Activated T-cell treated with anti-CD3 and anti-CD28 coated beads, Interleukin-2, amount 50 U/mL, for 24 hours (primary cell): ENCODE measurements around the gene CTIF.

Experiments
- DNase-seq: peaks from one replicate; pipeline ENCODE4 v3.0.0-alpha.2; 2020
- H3K27ac Mint-ChIP-seq: 2 replicates; pipeline ENCODE4 v1.8.0; 2020; ENCODE audit warnings: mild to moderate bottlenecking, mixed read lengths
- H3K27me3 Mint-ChIP-seq: 2 replicates; pipeline ENCODE4 v1.8.0; 2020; ENCODE audit warnings: mixed read lengths
- H3K36me3 Mint-ChIP-seq: 2 replicates; pipeline ENCODE4 v1.8.0; 2020; ENCODE audit warnings: low read depth, mixed read lengths
- H3K4me1 Mint-ChIP-seq: 2 replicates; pipeline ENCODE4 v1.8.0; 2020; ENCODE audit warnings: low read depth, mixed read lengths
- H3K4me3 Mint-ChIP-seq: 2 replicates; pipeline ENCODE4 v1.8.0; 2020; ENCODE audit warnings: mild to moderate bottlenecking, moderate library complexity, mixed read lengths
- H3K9me3 Mint-ChIP-seq: 2 replicates; pipeline ENCODE4 v1.8.0; 2020; ENCODE audit warnings: mixed read lengths

Gene CTIF

GRCh38 chr18:48740068-48740440 lies 201.2 kb downstream of the CTIF start:
- H3K4me3 Mint-ChIP-seq: no peak overlapping the region
- no peaks in the 10 kb centered on the region for H3K9me3 Mint-ChIP-seq
- peaks cover 2% of the 10 kb centered on the region for H3K4me1 Mint-ChIP-seq
- no peak overlapping the region for H3K27ac Mint-ChIP-seq
- H3K36me3 Mint-ChIP-seq: no peaks in the 10 kb centered on the region
- DNase-seq: no peak
- H3K27me3 Mint-ChIP-seq: no peaks in the 10 kb centered on the region

GRCh38 chr18:48740851-48741485 lies 202.1 kb downstream of the CTIF start:
- H3K4me1 Mint-ChIP-seq: no peaks in the 10 kb centered on the region
- no peak overlapping the region for H3K4me3 Mint-ChIP-seq
- DNase-seq: no peak
- H3K36me3 Mint-ChIP-seq: no peaks in the 10 kb centered on the region
- no peaks in the 10 kb centered on the region for H3K9me3 Mint-ChIP-seq
- no peak overlapping the region for H3K27ac Mint-ChIP-seq
- H3K27me3 Mint-ChIP-seq: no peaks in the 10 kb centered on the region

DNA sequence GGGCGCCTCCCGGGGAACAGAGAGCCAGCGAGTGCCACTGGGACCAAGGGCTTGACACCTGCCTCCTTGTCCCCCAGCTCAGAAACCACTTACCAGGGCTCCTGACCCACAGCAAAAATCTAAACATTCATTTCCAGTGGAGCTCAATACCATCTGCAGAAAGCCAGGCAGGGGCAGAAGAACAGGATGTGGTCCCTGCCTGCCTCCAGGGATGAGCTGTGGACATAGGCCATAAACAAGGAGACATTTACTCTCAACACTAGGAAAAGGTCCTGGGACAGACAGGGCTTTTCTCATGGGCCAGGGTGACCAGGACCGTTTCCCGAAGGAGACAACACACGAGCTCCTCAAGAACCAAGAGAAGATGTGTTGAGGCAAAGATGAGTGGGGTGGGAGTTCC lies 203.0 kb downstream of the CTIF start:
- Mint-ChIP-seq H3K27ac (no peak overlapping the region), H3K4me3 (no peak overlapping the region), H3K9me3 (no peaks in the 10 kb centered on the region), H3K4me1 (no peaks in the 10 kb centered on the region), H3K36me3 (no peaks in the 10 kb centered on the region), H3K27me3 (no peaks in the 10 kb centered on the region)
- DNase-seq: no peak

DNA sequence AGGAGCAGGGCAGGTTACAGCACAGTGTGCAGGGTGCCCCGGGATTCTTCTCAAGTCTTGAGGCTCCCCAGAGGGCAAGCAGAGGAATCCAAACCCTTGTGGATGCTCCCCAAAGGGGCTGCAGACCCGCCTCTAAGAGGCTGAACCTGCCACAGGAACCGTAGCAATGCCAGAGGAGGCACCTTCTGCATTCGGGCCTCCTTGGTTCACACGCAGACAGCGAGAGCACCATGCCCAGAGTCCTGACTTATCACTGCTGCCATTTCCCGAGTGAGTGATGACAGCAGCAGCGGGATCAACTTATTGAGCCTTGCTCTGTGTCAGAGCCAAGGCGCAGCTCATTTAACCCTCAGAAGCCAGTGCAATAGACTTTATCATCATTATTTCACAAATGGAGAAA lies 203.5 kb downstream of the CTIF start:
- H3K27ac Mint-ChIP-seq: no peak overlapping the region
- no peak for DNase-seq
- H3K27me3 Mint-ChIP-seq: no peaks in the 10 kb centered on the region
- no peak overlapping the region for H3K4me3 Mint-ChIP-seq
- no peaks in the 10 kb centered on the region for H3K36me3 Mint-ChIP-seq
- no peaks in the 10 kb centered on the region for H3K9me3 Mint-ChIP-seq
- H3K4me1 Mint-ChIP-seq: no peaks in the 10 kb centered on the region

GRCh38 chr18:48742706-48743475 lies 204.1 kb downstream of the CTIF start:
- H3K27me3 Mint-ChIP-seq: no peaks in the 10 kb centered on the region
- no peaks in the 10 kb centered on the region for H3K4me1 Mint-ChIP-seq
- no peaks in the 10 kb centered on the region for H3K9me3 Mint-ChIP-seq
- no peak overlapping the region for H3K27ac Mint-ChIP-seq
- no peak overlapping the region for H3K4me3 Mint-ChIP-seq
- DNase-seq: no peak
- no peaks in the 10 kb centered on the region for H3K36me3 Mint-ChIP-seq

GRCh38 chr18:48743886-48744285 lies 205.1 kb downstream of the CTIF start:
- Mint-ChIP-seq H3K36me3 (no peaks in the 10 kb centered on the region), H3K4me3 (no peak overlapping the region)

GRCh38 chr18:48745293-48745692 lies 206.5 kb downstream of the CTIF start:
- Mint-ChIP-seq H3K4me3 (no peak overlapping the region), H3K27me3 (no peaks in the 10 kb centered on the region), H3K9me3 (no peaks in the 10 kb centered on the region), H3K4me1 (no peaks in the 10 kb centered on the region), H3K36me3 (no peaks in the 10 kb centered on the region), H3K27ac (no peak overlapping the region)
- no peak for DNase-seq

More at GRCh38 chr18:48743886-48744285, 205.1 kb downstream of the CTIF start:
- no peaks in the 10 kb centered on the region for H3K4me1 Mint-ChIP-seq
- no peak for DNase-seq
- H3K27me3 Mint-ChIP-seq: no peaks in the 10 kb centered on the region
- no peaks in the 10 kb centered on the region for H3K9me3 Mint-ChIP-seq
- no peak overlapping the region for H3K27ac Mint-ChIP-seq

DNA sequence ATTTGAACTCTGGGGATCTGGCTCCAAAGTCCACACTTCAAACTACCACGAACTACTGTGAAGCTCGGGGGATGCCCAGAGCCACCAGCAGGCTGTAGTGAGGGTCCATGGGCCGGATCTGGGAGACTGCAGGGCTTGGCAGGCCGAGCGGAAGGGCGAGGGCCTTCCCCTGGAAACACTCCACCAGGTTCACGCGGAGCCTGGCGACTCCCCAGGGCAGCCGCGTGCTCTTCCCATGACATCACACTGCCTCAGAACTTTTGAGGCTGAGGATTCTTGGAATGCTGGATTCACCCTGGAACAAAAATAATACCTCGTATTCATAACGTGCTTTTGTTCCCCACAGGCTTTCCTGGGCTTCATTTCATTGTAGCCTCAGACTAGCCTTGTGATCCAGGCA lies 210.9 kb downstream of the CTIF start:
- Mint-ChIP-seq H3K4me1 (no peaks in the 10 kb centered on the region), H3K27me3 (no peaks in the 10 kb centered on the region), H3K36me3 (no peaks in the 10 kb centered on the region), H3K9me3 (no peaks in the 10 kb centered on the region), H3K27ac (no peak overlapping the region), H3K4me3 (no peak overlapping the region)
- no peak for DNase-seq

DNA sequence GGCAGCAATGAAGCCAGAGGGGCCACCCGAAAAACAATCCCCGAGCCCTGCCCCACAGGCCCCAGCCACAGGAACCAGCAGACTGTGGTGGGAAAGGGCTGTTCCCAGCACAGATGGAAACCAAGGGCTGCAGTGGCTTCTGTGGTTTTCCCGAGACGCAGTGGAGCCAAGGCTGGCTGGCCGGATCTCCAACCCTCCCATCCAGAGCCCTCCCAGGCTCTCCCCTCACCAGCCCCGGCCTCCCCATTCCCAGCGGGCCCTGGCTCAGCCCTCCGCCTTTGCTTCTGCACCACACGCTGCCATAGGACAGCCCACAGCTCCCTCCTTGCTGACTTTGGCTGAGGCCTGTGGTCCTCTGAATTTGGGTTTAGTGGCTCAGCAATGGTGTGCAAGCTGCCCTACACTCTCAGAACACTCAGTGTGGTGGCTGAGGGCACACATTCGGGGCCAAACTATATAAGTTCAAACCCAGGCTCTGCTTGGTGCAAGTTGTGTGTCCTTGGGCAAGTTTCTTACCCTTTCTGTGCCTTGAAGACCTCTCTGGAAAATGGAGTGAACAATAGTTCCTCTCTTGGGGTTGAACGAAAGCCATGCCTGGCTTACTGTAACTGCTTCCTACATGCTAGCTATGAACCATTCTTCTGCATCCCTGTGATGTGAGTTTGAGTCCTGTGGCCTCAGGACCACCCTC lies 211.8 kb downstream of the CTIF start:
- no peaks in the 10 kb centered on the region for H3K36me3 Mint-ChIP-seq
- no peak overlapping the region for H3K27ac Mint-ChIP-seq
- no peak for DNase-seq
- no peaks in the 10 kb centered on the region for H3K9me3 Mint-ChIP-seq
- no peaks in the 10 kb centered on the region for H3K4me1 Mint-ChIP-seq
- no peak overlapping the region for H3K4me3 Mint-ChIP-seq
- no peaks in the 10 kb centered on the region for H3K27me3 Mint-ChIP-seq

- Mint-ChIP-seq H3K27me3 (no peaks in the 10 kb centered on the region), H3K36me3 (no peaks in the 10 kb centered on the region), H3K4me3 (no peak overlapping the region), H3K27ac (no peak overlapping the region), H3K4me1 (no peaks in the 10 kb centered on the region), H3K9me3 (no peaks in the 10 kb centered on the region)
- DNase-seq: no peak
Measured at GRCh38 chr18:48751727-48752468, 213.1 kb downstream of the CTIF start.

DNA sequence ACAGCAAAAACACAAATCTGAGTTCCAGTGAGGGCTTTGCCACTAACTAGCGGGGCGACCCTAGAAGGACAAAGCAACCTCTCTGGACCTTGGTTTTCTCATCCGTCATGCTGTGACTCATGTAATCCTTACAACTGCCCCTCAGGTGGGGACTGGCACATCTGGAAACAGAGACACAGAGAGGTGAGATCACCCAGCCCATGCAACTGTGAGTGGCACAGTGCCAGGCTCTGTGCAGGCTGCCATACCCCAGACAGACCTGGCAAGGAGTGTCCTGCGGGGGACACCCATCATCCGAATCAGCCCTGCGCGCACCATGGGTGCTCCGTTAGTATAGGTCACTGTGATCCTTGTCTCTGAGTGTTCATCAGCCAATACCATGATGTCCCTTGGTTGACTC lies 213.6 kb downstream of the CTIF start:
- Mint-ChIP-seq H3K4me3 (no peak overlapping the region), H3K36me3 (no peaks in the 10 kb centered on the region), H3K27ac (no peak overlapping the region), H3K9me3 (no peaks in the 10 kb centered on the region), H3K4me1 (no peaks in the 10 kb centered on the region), H3K27me3 (no peaks in the 10 kb centered on the region)
- DNase-seq: no peak

- DNase-seq: no peak
- Mint-ChIP-seq H3K27ac (no peak overlapping the region), H3K36me3 (no peaks in the 10 kb centered on the region), H3K9me3 (no peaks in the 10 kb centered on the region), H3K27me3 (no peaks in the 10 kb centered on the region), H3K4me1 (no peaks in the 10 kb centered on the region), H3K4me3 (no peak overlapping the region)
Measured at GRCh38 chr18:48752928-48753327, 214.1 kb downstream of the CTIF start.

GRCh38 chr18:48753691-48754090 lies 214.9 kb downstream of the CTIF start:
- Mint-ChIP-seq H3K9me3 (no peaks in the 10 kb centered on the region), H3K4me1 (no peaks in the 10 kb centered on the region), H3K36me3 (no peaks in the 10 kb centered on the region)

DNA sequence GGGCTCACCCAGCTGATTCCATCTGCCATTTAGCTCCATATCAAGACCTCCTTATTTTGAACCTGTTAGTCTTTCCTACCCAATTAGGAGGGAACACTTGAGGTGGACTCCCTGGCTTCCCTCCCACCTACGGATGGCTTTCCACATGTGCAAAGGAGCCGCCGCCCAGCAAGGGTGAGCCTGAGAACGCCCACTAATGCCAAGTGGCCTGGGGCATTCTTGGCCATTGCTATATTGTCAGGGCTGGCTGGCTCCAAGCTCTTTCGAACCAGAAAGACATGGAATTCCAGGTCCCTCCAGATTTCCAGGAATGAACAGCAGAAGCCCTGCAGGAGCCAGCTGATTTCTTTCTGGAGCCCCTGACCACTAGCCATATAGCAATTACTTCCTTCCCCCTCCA lies 215.7 kb downstream of the CTIF start:
- Mint-ChIP-seq H3K4me1 (no peaks in the 10 kb centered on the region), H3K27ac (no peak overlapping the region), H3K9me3 (no peaks in the 10 kb centered on the region), H3K27me3 (no peaks in the 10 kb centered on the region), H3K4me3 (no peak overlapping the region), H3K36me3 (no peaks in the 10 kb centered on the region)
- no peak for DNase-seq

More at GRCh38 chr18:48753691-48754090, 214.9 kb downstream of the CTIF start:
- no peak for DNase-seq
- Mint-ChIP-seq H3K27me3 (no peaks in the 10 kb centered on the region), H3K4me3 (no peak overlapping the region), H3K27ac (no peak overlapping the region)
